Measurements from ENCODE around the gene PSMD1.

PSMD1 gene

GRCh38 chr2:231200805-231201474, 144.3 kb downstream of the PSMD1 start:
- Histone ChIP-seq H4K20me1 (ENCODE audit: low read depth, low read length) (no peaks in the 10 kb centered on the region), H3K27me3 (ENCODE audit: low read length) (no peaks in the 10 kb centered on the region), H3K9me3 (ENCODE audit: insufficient read depth, low read length) (no peaks in the 10 kb centered on the region), H2AFZ (ENCODE audit: low read depth, low read length, severe bottlenecking) (no peak overlapping the region), H3K36me3 (ENCODE audit: low read length) (no peaks in the 10 kb centered on the region), H3K4me3 (ENCODE audit: insufficient read depth, low read length, poor library complexity, severe bottlenecking) (no peak overlapping the region), H3K27ac (ENCODE audit: low read depth, low read length) (no peak overlapping the region), H3K9me2 (replicated peaks; ENCODE audit: insufficient read depth, low read length) (no peaks in the 10 kb centered on the region), H3K79me2 (ENCODE audit: insufficient read depth, low read length) (no peaks in the 10 kb centered on the region), H3K4me2 (ENCODE audit: low read depth, low read length, poor library complexity, severe bottlenecking) (no peak overlapping the region), H3K9ac (ENCODE audit: low read length) (no peak overlapping the region), H3F3A (ENCODE audit: insufficient read depth) (no peaks in the 10 kb centered on the region)
- no peak for TF ChIP-seq EZH2phosphoT487 (conservative IDR thresholded peaks at IDR 0.05; ENCODE audit: low read length)
- TF ChIP-seq, protein P1, sequence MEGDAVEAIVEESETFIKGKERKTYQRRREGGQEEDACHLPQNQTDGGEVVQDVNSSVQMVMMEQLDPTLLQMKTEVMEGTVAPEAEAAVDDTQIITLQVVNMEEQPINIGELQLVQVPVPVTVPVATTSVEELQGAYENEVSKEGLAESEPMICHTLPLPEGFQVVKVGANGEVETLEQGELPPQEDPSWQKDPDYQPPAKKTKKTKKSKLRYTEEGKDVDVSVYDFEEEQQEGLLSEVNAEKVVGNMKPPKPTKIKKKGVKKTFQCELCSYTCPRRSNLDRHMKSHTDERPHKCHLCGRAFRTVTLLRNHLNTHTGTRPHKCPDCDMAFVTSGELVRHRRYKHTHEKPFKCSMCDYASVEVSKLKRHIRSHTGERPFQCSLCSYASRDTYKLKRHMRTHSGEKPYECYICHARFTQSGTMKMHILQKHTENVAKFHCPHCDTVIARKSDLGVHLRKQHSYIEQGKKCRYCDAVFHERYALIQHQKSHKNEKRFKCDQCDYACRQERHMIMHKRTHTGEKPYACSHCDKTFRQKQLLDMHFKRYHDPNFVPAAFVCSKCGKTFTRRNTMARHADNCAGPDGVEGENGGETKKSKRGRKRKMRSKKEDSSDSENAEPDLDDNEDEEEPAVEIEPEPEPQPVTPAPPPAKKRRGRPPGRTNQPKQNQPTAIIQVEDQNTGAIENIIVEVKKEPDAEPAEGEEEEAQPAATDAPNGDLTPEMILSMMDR (IDR thresholded peaks at IDR 0.05; ENCODE audit: insufficient read depth, low read length, poor library complexity, severe bottlenecking), result no peak

DNA sequence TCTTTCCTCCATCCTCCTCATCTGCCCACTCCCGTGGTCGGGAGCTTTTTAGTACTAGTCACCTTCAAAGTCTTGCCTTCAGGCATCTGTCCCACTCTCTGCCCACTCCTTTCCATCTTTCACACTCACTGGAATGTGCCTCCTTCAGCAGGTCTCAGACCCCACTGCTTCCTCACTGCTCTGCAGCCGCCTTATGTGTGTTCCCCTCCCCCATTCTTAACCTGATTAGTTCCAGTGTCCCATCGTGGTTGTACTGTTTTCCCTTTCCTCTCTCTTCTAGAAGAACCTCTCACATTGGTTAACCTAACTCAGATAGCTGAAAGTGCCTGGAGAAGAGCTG, 144.8 kb downstream of the PSMD1 start:
- TF ChIP-seq EZH2phosphoT487 (conservative IDR thresholded peaks at IDR 0.05; ENCODE audit: low read length), result no peak
- TF ChIP-seq, protein P1 (IDR thresholded peaks at IDR 0.05; ENCODE audit: insufficient read depth, low read length, poor library complexity, severe bottlenecking), result no peak
- H3K4me2 ChIP-seq (ENCODE audit: low read depth, low read length, poor library complexity, severe bottlenecking), result no peak overlapping the region
- no peaks in the 10 kb centered on the region for H3K9me3 ChIP-seq (ENCODE audit: insufficient read depth, low read length)

DNA sequence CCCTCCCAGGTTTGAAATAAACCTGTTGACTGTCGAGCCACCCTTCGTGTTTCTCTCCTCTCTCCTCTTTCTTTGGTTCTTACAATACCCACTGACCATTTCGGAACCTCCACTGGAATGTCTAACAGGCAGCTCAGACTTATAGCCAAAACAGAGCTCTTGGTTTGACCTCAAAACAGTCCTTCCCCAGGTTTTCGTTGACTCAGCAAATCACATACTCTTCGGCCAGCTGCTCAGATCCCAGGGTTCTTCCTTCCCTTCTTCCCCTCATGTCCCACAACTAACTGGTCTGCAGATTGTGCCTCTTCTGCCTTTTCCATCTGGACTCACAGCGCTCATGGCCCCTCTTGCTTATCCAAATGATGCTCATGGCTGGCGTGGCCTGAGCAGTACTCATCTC, 146.4 kb downstream of the PSMD1 start:
- TF ChIP-seq, protein P1 (IDR thresholded peaks at IDR 0.05; ENCODE audit: insufficient read depth, low read length, poor library complexity, severe bottlenecking), result no peak
- TF ChIP-seq EZH2phosphoT487 (conservative IDR thresholded peaks at IDR 0.05; ENCODE audit: low read length), result no peak
- Histone ChIP-seq H3K79me2 (ENCODE audit: insufficient read depth, low read length) (no peaks in the 10 kb centered on the region), H4K20me1 (ENCODE audit: low read depth, low read length) (no peaks in the 10 kb centered on the region), H3K9ac (ENCODE audit: low read length) (no peak overlapping the region), H3K27me3 (ENCODE audit: low read length) (no peaks in the 10 kb centered on the region), H3K27ac (ENCODE audit: low read depth, low read length) (no peak overlapping the region), H3K4me3 (ENCODE audit: insufficient read depth, low read length, poor library complexity, severe bottlenecking) (no peak overlapping the region), H3F3A (ENCODE audit: insufficient read depth) (0 out of 2 replicates have a peak, but pooled peaks cover 4% of the 10 kb centered on the region), H2AFZ (ENCODE audit: low read depth, low read length, severe bottlenecking) (no peak overlapping the region), H3K4me2 (ENCODE audit: low read depth, low read length, poor library complexity, severe bottlenecking) (no peak overlapping the region), H3K9me3 (ENCODE audit: insufficient read depth, low read length) (no peaks in the 10 kb centered on the region), H3K9me2 (replicated peaks; ENCODE audit: insufficient read depth, low read length) (no peaks in the 10 kb centered on the region), H3K36me3 (ENCODE audit: low read length) (no peaks in the 10 kb centered on the region)

More for the DNA sequence above, 144.8 kb downstream of the PSMD1 start:
- Histone ChIP-seq H3K27me3 (ENCODE audit: low read length) (no peaks in the 10 kb centered on the region), H3K36me3 (ENCODE audit: low read length) (no peaks in the 10 kb centered on the region), H4K20me1 (ENCODE audit: low read depth, low read length) (no peaks in the 10 kb centered on the region), H3K9me2 (replicated peaks; ENCODE audit: insufficient read depth, low read length) (no peaks in the 10 kb centered on the region), H3K27ac (ENCODE audit: low read depth, low read length) (no peak overlapping the region), H2AFZ (ENCODE audit: low read depth, low read length, severe bottlenecking) (no peak overlapping the region), H3F3A (ENCODE audit: insufficient read depth) (no peaks in the 10 kb centered on the region), H3K79me2 (ENCODE audit: insufficient read depth, low read length) (no peaks in the 10 kb centered on the region), H3K9ac (ENCODE audit: low read length) (no peak overlapping the region), H3K4me3 (ENCODE audit: insufficient read depth, low read length, poor library complexity, severe bottlenecking) (no peak overlapping the region)
